HCT116 (cell line): Measurements from ENCODE around the gene ITIH5. TPM values are rescaled to one million over a fixed set of nuclear protein-coding genes. Genes with fewer than 3 reads are reported as not detected.

ENCODE experiments used
- ATAC-seq: fragments of 200-7000 bp; cut with Tn5 transposase; 2 replicates; pipeline ENCODE4 v1.9.1; 2020; ENCODE audit warnings: mild to moderate bottlenecking, moderate library complexity
- BruUV-seq: library from RNA; stranded (reverse); fragments of 400-500 nt; replicated peaks from 2 replicates; lab custom pipeline; 2021; lab: Mats Ljungman, UMichigan
- CTCF ChIA-PET: fragments of 300-600 bp; sonication (Branson Sonifier 250); formaldehyde crosslinking; loops from one replicate; lab custom pipeline; 2021; ENCODE audit warnings: antibody characterized with exemption; lab: Charles Lee
- POLR2A ChIA-PET: fragments of 300-600, 350-600 bp; sonication (Branson Sonifier 250); formaldehyde crosslinking; loops from one replicate; lab custom pipeline; 2021; ENCODE audit warnings: antibody characterized with exemption; lab: Charles Lee
- RAD21 ChIA-PET, 2 experiments: fragments of 300-600 bp; sonication (Branson Sonifier 250); formaldehyde crosslinking; loops; one replicate each; lab custom pipeline; 2023; ENCODE audit warnings: low total read pairs in 2 of 2; ENCODE audit not compliant: uncharacterized antibody in 2 of 2, unreplicated experiment in 2 of 2, low non-redundant PET in 1 of 2; lab: Charles Lee
- DNase-seq: peaks from one replicate; pipeline ENCODE4 v3.0.0-alpha.2; 2010; ENCODE audit warnings: low read depth, low spot score
- H2AFZ ChIP-seq: fragments of 200-600 bp; shearing (Covaris generic), sonication (generic); 2 replicates; pipeline ENCODE4 v1.6.1; 2017; ENCODE audit warnings: low read depth, mixed run types, mixed read lengths, antibody characterized with exemption, low read length; ENCODE audit not compliant: poor library complexity, severe bottlenecking
- H3K27ac ChIP-seq: 2 replicates; pipeline ENCODE4 v1.5.1; 2012; ENCODE audit warnings: low read depth, low read length
- H3K27me3 ChIP-seq: fragments of 200-600 bp; sonication (generic); 2 replicates; pipeline ENCODE4 v1.6.1; 2016; ENCODE audit warnings: mixed run types, low read length, mixed read lengths; ENCODE audit not compliant: insufficient read depth
- H3K36me3 ChIP-seq, 2 experiments: fragments of 200-500 bp in 1 of 2; fragments of 200-600 bp in 1 of 2; sonication (Bioruptor generic) in 1 of 2; sonication (generic) in 1 of 2; 2 replicates each; pipeline versions ENCODE4 v1.5.1 to v1.6.1; 2014 to 2016; ENCODE audit warnings: low read length in 2 of 2, inconsistent platforms in 1 of 2, mixed read lengths in 1 of 2, mixed run types in 1 of 2; ENCODE audit not compliant: insufficient read depth in 2 of 2, control insufficient read depth in 1 of 2
- H3K4me1 ChIP-seq, 2 experiments: fragments of 200-600 bp in 1 of 2; sonication (generic) in 1 of 2; 2 replicates each; pipeline versions ENCODE4 v1.5.1 to v1.6.1; 2012 to 2017; ENCODE audit warnings: low read length in 2 of 2, inconsistent platforms in 1 of 2, mild to moderate bottlenecking in 1 of 2, mixed read lengths in 1 of 2, mixed run types in 1 of 2, moderate library complexity in 1 of 2; ENCODE audit not compliant: insufficient read depth in 2 of 2, control insufficient read depth in 1 of 2
- H3K4me2 ChIP-seq: fragments of 200-600 bp; sonication (generic); 2 replicates; pipeline ENCODE4 v1.6.1; 2017; ENCODE audit warnings: mixed run types, low read length, mixed read lengths
- H3K4me3 ChIP-seq, 2 experiments: fragments of 200-600 bp in 1 of 2; sonication (generic) in 1 of 2; replicated peaks in 1 of 2; 2 replicates each; pipeline ENCODE4 v1.5.1; 2011 to 2016; ENCODE audit warnings: low read length in 2 of 2, control low read depth in 1 of 2, low read depth in 1 of 2, mild to moderate bottlenecking in 1 of 2, mixed read lengths in 1 of 2, mixed run types in 1 of 2
- H3K79me2 ChIP-seq: fragments of 200-600 bp; sonication (generic); 2 replicates; pipeline ENCODE4 v1.6.1; 2017; ENCODE audit warnings: mild to moderate bottlenecking, mixed run types, low read length, moderate library complexity, mixed read lengths; ENCODE audit not compliant: insufficient read depth
- H3K9ac ChIP-seq: fragments of 200-600 bp; sonication (generic); 2 replicates; pipeline ENCODE4 v1.6.1; 2016; ENCODE audit warnings: low read length, mixed read lengths
- H3K9me2 ChIP-seq: fragments of 200-600 bp; sonication (generic), shearing (Covaris generic); 2 replicates; pipeline ENCODE4 v1.6.1; 2017; ENCODE audit warnings: mixed run types, mild to moderate bottlenecking, moderate library complexity; ENCODE audit not compliant: insufficient read depth
- H3K9me3 ChIP-seq, 2 experiments: fragments of 200-500 bp in 1 of 2; fragments of 200-600 bp in 1 of 2; sonication (Bioruptor generic) in 1 of 2; sonication (generic) in 1 of 2; 2 replicates each; pipeline ENCODE4 v1.6.1; 2014 to 2017; ENCODE audit warnings: low read length in 2 of 2, mixed read lengths in 2 of 2, inconsistent platforms in 1 of 2, low read depth in 1 of 2, mild to moderate bottlenecking in 1 of 2, mixed run types in 1 of 2, moderate library complexity in 1 of 2; ENCODE audit not compliant: control insufficient read depth in 1 of 2, insufficient read depth in 1 of 2
- H4K20me1 ChIP-seq: fragments of 200-600 bp; sonication (generic), shearing (Covaris generic); 2 replicates; pipeline ENCODE4 v1.6.1; 2017; ENCODE audit warnings: mixed run types, mild to moderate bottlenecking, moderate library complexity; ENCODE audit not compliant: insufficient read depth
- CBX3 ChIP-seq: IDR thresholded peaks from 2 replicates; pipeline ENCODE4 v1.6.1; 2012; ENCODE audit warnings: low read depth
- CEBPB ChIP-seq: IDR thresholded peaks from 2 replicates; pipeline ENCODE4 v1.6.1; 2012; ENCODE audit warnings: low read depth
- EGR1 ChIP-seq: IDR thresholded peaks from 2 replicates; pipeline ENCODE4 v1.6.1; 2012; ENCODE audit warnings: low read depth
- ELF1 ChIP-seq: IDR thresholded peaks from 2 replicates; pipeline ENCODE4 v1.6.1; 2012; ENCODE audit warnings: low read depth, borderline replicate concordance
- EZH2 ChIP-seq: fragments of 200-600 bp; sonication (generic); IDR thresholded peaks from 2 replicates; pipeline ENCODE4 v1.6.1; 2017; ENCODE audit warnings: antibody characterized with exemption, mixed run types
- EZH2phosphoT487 ChIP-seq: fragments of 200-600 bp; IDR thresholded peaks from 2 replicates; pipeline ENCODE4 v1.6.1; 2018; ENCODE audit warnings: antibody characterized with exemption, borderline replicate concordance
- FOSL1 ChIP-seq: IDR thresholded peaks from 2 replicates; pipeline ENCODE4 v1.6.1; 2012; ENCODE audit warnings: low read depth
- JUND ChIP-seq: IDR thresholded peaks from 2 replicates; pipeline ENCODE4 v1.6.1; 2012
- POLR2AphosphoS5 ChIP-seq: IDR thresholded peaks from 2 replicates; pipeline ENCODE4 v1.6.1; 2011; ENCODE audit warnings: mild to moderate bottlenecking, low read depth, low read length, moderate library complexity
- RAD21 ChIP-seq: IDR thresholded peaks from 2 replicates; pipeline ENCODE4 v1.6.1; 2012; ENCODE audit warnings: low read depth, mild to moderate bottlenecking
- SRF ChIP-seq: IDR thresholded peaks from 2 replicates; pipeline ENCODE4 v1.6.1; 2012; ENCODE audit warnings: low read depth
- YY1 ChIP-seq: IDR thresholded peaks from 2 replicates; pipeline ENCODE4 v1.6.1; 2011; ENCODE audit warnings: low read length, low read depth, moderate library complexity, mild to moderate bottlenecking; ENCODE audit not compliant: insufficient replicate concordance; ENCODE audit errors: extremely low read depth
- ZNF274 ChIP-seq: fragments of 200-500 bp; sonication (Bioruptor generic); IDR thresholded peaks from 2 replicates; pipeline ENCODE4 v1.6.1; 2014; ENCODE audit warnings: mild to moderate bottlenecking, low read depth, low read length, inconsistent platforms
- intact Hi-C: fragments of 100-400 bp; cut with micrococcal nuclease; formaldehyde crosslinking; loops from 2 replicates; pipeline ENCODE4 v1.10.0; 2022
- total RNA-seq: library from RNA; stranded (reverse); gene quantifications from one replicate; pipeline ENCODE4 v1.2.1, GENCODE V29; 2021; ENCODE audit not compliant: unreplicated experiment
- TF ChIP-seq, protein P1 (sequence below): IDR thresholded peaks from 2 replicates; pipeline ENCODE4 v1.6.1; 2012; ENCODE audit warnings: low read depth
- TF ChIP-seq, protein P2 (sequence below): IDR thresholded peaks from 2 replicates; pipeline ENCODE4 v1.6.1; 2012
- TF ChIP-seq, protein P3 (sequence below), 3 experiments: fragments of 200-600 bp in 1 of 3; sonication (generic) in 1 of 3; IDR thresholded peaks in 2 of 3; conservative IDR thresholded peaks in 1 of 3; 2 replicates each; pipeline ENCODE4 v1.5.1; 2012 to 2017; ENCODE audit warnings: low read depth in 2 of 3, low read length in 2 of 3, antibody characterized with exemption in 1 of 3, borderline replicate concordance in 1 of 3, control low read depth in 1 of 3, mild to moderate bottlenecking in 1 of 3, mixed read lengths in 1 of 3, mixed run types in 1 of 3, moderate library complexity in 1 of 3; ENCODE audit not compliant: insufficient read depth in 1 of 3

The ITIH5 gene
- total RNA-seq, 1 experiment from 2014 or later = not detected

DNA sequence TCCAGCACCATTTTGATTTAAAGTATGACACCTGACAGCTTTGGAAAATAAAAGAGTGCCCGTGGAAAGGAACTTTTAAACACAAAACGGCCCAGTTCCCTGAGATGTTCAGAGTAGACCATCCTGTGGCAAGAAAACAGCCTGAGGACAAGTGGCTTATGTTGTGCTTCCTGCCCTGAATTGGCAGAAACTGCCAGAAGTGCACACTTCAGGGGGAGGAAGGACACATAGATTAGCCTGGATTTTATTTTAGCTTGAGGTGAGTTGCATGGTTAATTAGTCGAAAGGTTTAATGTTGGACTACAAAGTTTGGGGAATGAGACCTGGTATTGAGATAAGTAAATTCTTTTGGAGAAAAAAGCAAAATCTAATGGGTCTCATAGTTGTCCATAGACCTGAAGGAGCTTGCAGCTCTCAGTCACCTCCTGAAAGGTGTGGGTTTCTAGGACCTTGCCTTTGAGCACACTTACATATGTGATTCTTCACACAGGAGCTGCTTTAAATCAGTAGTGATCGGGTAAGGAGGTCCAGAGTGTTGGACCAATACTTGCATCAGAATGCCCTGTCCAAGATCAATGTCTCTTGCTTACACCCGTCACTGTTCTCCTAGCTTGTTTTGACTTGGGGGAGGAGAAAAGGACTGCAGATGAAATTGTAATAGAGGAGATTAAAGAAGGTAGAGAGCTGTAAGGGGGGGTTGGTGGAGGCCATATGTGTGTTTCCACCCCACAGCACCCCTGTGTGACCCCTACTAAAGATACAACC lies 41.3 kb upstream of the ITIH5 start (continued):
- TF ChIP-seq, protein P1, sequence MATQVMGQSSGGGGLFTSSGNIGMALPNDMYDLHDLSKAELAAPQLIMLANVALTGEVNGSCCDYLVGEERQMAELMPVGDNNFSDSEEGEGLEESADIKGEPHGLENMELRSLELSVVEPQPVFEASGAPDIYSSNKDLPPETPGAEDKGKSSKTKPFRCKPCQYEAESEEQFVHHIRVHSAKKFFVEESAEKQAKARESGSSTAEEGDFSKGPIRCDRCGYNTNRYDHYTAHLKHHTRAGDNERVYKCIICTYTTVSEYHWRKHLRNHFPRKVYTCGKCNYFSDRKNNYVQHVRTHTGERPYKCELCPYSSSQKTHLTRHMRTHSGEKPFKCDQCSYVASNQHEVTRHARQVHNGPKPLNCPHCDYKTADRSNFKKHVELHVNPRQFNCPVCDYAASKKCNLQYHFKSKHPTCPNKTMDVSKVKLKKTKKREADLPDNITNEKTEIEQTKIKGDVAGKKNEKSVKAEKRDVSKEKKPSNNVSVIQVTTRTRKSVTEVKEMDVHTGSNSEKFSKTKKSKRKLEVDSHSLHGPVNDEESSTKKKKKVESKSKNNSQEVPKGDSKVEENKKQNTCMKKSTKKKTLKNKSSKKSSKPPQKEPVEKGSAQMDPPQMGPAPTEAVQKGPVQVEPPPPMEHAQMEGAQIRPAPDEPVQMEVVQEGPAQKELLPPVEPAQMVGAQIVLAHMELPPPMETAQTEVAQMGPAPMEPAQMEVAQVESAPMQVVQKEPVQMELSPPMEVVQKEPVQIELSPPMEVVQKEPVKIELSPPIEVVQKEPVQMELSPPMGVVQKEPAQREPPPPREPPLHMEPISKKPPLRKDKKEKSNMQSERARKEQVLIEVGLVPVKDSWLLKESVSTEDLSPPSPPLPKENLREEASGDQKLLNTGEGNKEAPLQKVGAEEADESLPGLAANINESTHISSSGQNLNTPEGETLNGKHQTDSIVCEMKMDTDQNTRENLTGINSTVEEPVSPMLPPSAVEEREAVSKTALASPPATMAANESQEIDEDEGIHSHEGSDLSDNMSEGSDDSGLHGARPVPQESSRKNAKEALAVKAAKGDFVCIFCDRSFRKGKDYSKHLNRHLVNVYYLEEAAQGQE = no peak
- TF ChIP-seq EZH2phosphoT487 = no peak
- TF ChIP-seq ELF1 = no peak
- TF ChIP-seq EGR1 = no peak
- no peak for TF ChIP-seq SRF
- TF ChIP-seq, protein P2, sequence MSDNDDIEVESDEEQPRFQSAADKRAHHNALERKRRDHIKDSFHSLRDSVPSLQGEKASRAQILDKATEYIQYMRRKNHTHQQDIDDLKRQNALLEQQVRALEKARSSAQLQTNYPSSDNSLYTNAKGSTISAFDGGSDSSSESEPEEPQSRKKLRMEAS = no peak
- no peak for TF ChIP-seq CBX3

DNA sequence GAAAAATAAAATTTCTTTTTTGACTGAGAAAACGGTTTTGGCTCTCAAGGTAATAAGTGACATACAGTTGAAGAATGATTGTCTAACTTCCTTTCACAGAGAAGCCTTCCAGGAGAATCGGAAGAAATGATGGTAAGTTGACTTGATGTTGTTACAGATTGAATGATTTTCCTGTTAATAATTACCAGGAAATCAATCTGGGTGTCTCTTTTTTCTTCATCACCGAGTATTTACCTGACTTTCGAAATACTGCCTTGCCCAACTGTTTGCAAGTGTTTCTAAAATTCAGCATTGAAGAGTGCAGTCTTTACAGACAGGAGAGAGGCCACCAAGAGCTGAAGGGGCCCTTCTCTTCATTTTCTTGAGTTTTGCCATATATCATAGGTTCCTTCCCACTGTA lies 40.3 kb upstream of the ITIH5 start:
- ChIA-PET CTCF (interaction anchor here (0.6 to 1.1 kb wide), 2 partner anchors 20 to 711 kb away, joined by 3 read pairs; no protein-coding TSS in a partner anchor), POLR2A (no interaction called here), RAD21 (no interaction called here)
- Histone ChIP-seq H3K4me1 (no peaks in the 10 kb centered on the region), H3K27ac (no peak overlapping the region), H3K79me2 (no peaks in the 10 kb centered on the region), H3K27me3 (peaks cover 60% of the 10 kb centered on the region), H4K20me1 (no peaks in the 10 kb centered on the region), H3K9me3 (no peaks in the 10 kb centered on the region), H3K4me2 (no peak overlapping the region), H3K9me2 (no peaks in the 10 kb centered on the region), H3K4me3 (no peak overlapping the region), H2AFZ (no peak overlapping the region), H3K36me3 (no peaks in the 10 kb centered on the region), H3K9ac (no peak overlapping the region)
- intact Hi-C loops = no loop called here
- DNase-seq (no peak), ATAC-seq (no peak)
- BruUV-seq = no TSS peak
- TF ChIP-seq YY1 = no peak
- no peak for TF ChIP-seq EZH2
- TF ChIP-seq CEBPB = no peak
- no peak for TF ChIP-seq ZNF274
- TF ChIP-seq EZH2phosphoT487 = no peak
- TF ChIP-seq JUND = no peak
- TF ChIP-seq SRF = no peak
- TF ChIP-seq, protein P3, sequence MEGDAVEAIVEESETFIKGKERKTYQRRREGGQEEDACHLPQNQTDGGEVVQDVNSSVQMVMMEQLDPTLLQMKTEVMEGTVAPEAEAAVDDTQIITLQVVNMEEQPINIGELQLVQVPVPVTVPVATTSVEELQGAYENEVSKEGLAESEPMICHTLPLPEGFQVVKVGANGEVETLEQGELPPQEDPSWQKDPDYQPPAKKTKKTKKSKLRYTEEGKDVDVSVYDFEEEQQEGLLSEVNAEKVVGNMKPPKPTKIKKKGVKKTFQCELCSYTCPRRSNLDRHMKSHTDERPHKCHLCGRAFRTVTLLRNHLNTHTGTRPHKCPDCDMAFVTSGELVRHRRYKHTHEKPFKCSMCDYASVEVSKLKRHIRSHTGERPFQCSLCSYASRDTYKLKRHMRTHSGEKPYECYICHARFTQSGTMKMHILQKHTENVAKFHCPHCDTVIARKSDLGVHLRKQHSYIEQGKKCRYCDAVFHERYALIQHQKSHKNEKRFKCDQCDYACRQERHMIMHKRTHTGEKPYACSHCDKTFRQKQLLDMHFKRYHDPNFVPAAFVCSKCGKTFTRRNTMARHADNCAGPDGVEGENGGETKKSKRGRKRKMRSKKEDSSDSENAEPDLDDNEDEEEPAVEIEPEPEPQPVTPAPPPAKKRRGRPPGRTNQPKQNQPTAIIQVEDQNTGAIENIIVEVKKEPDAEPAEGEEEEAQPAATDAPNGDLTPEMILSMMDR (IDR thresholded peaks at IDR 0.05 in 2 of 3, conservative IDR thresholded peaks at IDR 0.05 in 1 of 3; ENCODE audit: borderline replicate concordance in 1 of 3, insufficient read depth in 1 of 3, low read depth in 2 of 3, low read length in 2 of 3) = no peak
- no peak for TF ChIP-seq RAD21
- TF ChIP-seq POLR2AphosphoS5 = no peak
- TF ChIP-seq FOSL1 = no peak
